Subcutaneous adipose tissue (tissue), 4 donors: Measurements from ENCODE around the gene VIM. TPM values are rescaled to one million over a fixed set of nuclear protein-coding genes. Genes with fewer than 3 reads are reported as not detected.

Source experiments
- total RNA-seq, 4 donors: library from RNA; depleted of rRNA; stranded (reverse); fragments of >200 nt; gene quantifications; one replicate each; pipeline ENCODE4 v1.1.0, GENCODE V29; 2016
- TF ChIP-seq, protein P1 (sequence below): fragments of 450-650 bp; IDR thresholded peaks from one replicate; pipeline ENCODE4 v1.5.1; 2016; ENCODE audit warnings: low read depth, mild to moderate bottlenecking, control low read depth, antibody characterized with exemption, moderate library complexity

Gene VIM
- total RNA-seq, 4 donors from 2014 or later = 5,225 to 9,147 (median 6,983) TPM

DNA sequence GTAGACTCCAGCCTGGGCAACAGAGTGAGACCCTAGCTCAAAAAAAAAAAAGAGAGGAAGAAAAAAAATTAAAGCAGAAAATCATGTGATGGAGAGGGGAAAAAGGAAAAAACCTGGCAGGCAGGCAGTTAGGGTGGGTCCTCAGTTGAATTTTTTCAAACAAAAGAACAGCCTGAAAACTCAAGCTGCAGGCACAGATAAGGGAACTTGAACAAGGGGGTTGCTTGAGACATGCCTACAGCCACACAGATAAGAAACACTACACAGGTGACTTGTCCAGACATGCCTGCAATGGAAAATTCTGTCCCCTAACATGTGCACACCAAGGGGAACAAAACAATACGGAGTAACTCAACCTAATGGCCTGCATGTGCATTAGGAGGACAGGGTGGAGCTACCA is 19.2 kb downstream of the VIM start:
- TF ChIP-seq, protein P1, sequence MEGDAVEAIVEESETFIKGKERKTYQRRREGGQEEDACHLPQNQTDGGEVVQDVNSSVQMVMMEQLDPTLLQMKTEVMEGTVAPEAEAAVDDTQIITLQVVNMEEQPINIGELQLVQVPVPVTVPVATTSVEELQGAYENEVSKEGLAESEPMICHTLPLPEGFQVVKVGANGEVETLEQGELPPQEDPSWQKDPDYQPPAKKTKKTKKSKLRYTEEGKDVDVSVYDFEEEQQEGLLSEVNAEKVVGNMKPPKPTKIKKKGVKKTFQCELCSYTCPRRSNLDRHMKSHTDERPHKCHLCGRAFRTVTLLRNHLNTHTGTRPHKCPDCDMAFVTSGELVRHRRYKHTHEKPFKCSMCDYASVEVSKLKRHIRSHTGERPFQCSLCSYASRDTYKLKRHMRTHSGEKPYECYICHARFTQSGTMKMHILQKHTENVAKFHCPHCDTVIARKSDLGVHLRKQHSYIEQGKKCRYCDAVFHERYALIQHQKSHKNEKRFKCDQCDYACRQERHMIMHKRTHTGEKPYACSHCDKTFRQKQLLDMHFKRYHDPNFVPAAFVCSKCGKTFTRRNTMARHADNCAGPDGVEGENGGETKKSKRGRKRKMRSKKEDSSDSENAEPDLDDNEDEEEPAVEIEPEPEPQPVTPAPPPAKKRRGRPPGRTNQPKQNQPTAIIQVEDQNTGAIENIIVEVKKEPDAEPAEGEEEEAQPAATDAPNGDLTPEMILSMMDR = no peak

- TF ChIP-seq, protein P1 = no peak
Measured at GRCh38 chr10:17248964-17249363, 20.9 kb downstream of the VIM start.

DNA sequence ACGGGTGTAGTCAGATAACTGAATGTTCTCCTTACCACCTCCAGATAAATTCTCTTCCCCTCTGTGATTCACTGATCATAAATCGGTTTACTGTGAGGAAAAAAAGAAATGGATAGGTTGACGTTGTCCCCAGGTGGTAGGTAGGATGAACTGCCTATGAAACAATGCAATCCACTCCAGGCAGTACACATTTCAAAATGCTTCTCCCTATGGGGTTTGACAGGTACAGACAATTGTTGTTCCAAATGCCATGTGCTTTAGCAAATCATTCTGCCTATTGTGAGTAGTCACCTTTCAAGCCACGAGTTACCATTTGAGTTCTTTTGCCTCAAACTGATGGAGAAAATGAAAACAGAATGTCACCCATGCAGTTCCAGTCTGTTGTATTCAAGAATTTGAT is 21.8 kb downstream of the VIM start:
- TF ChIP-seq, protein P1 = no peak

- TF ChIP-seq, protein P1 = no peak
Measured at GRCh38 chr10:17250736-17251135, 22.7 kb downstream of the VIM start.

DNA sequence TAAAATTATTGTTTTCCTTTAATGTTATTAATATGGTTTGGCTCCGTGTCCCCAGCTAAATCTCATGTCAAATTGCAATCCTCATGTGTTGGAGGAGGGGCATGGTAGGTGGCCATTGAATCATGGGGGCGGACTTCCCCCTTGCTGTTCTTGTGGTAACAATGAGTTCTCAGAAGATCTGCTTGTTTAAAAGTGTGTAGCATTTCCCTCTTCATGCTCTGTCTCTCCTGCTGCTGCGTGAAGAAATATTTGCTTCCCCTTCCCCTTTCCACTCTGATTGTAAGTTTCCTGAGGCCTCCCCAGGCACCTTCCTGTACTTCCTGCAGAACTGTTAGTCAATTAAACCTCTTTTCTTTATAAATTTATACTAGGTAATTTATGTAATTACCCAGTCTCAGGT is 27.5 kb downstream of the VIM start:
- TF ChIP-seq, protein P1 = no peak

GRCh38 chr10:17256051-17256450 is 28.0 kb downstream of the VIM start:
- TF ChIP-seq, protein P1 = no peak

DNA sequence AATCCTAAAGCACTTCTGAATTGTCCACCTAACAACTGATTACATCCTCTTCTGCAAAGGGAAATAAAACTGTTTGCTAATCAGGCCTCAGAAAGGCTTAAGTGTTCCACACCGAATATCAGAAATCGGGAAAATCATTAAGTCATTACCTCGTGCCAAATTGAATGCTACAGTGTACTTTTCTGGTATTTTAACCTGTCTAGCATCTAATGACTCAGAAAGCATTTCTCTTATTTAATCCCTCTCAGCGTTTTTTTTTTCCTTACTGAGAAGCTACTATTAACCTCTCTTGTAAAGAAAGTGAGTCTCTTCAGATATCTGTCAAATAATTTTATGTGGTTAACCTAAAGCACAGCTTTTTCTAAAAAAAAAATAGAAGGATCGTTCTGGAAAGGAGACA is 28.6 kb downstream of the VIM start:
- TF ChIP-seq, protein P1 = no peak
